ENCODE measurements around the gene CLEC16A.

Gene CLEC16A

GRCh38 chr16:10980813-10981212, 36.4 kb downstream of the CLEC16A start:
- FAIRE-seq (no peak), DNase-seq (ENCODE audit: insufficient read length, low spot score) (no peak)
- no peak for TF ChIP-seq CTCF (IDR thresholded peaks at IDR 0.05; ENCODE audit: insufficient read depth, missing control alignments)

GRCh38 chr16:10981697-10982216, 37.4 kb downstream of the CLEC16A start:
- TF ChIP-seq CTCF (IDR thresholded peaks at IDR 0.05; ENCODE audit: insufficient read depth, missing control alignments), result peak; percentile 2
- FAIRE-seq (no peak), DNase-seq (ENCODE audit: insufficient read length, low spot score) (no peak)

GRCh38 chr16:10982465-10983150, 38.2 kb downstream of the CLEC16A start:
- FAIRE-seq (no peak), DNase-seq (ENCODE audit: insufficient read length, low spot score) (no peak)
- no peak for TF ChIP-seq CTCF (IDR thresholded peaks at IDR 0.05; ENCODE audit: insufficient read depth, missing control alignments)

- FAIRE-seq (no peak), DNase-seq (ENCODE audit: insufficient read length, low spot score) (no peak)
- no peak for TF ChIP-seq CTCF (IDR thresholded peaks at IDR 0.05; ENCODE audit: insufficient read depth, missing control alignments)
Observed at GRCh38 chr16:10983159-10983558, 38.8 kb downstream of the CLEC16A start.

- TF ChIP-seq CTCF (IDR thresholded peaks at IDR 0.05; ENCODE audit: insufficient read depth, missing control alignments), result no peak
- FAIRE-seq, result no peak
- no peak for DNase-seq (ENCODE audit: insufficient read length, low spot score)
Observed at GRCh38 chr16:10984509-10984908, 40.1 kb downstream of the CLEC16A start.

GRCh38 chr16:10987361-10988163, 43.2 kb downstream of the CLEC16A start:
- no peak for FAIRE-seq
- no peak for DNase-seq (ENCODE audit: insufficient read length, low spot score)
- no peak for TF ChIP-seq CTCF (IDR thresholded peaks at IDR 0.05; ENCODE audit: insufficient read depth, missing control alignments)

All from D721Med (cell line).